Measurements from ENCODE around the gene HFE. TPM values are rescaled to one million over a fixed set of nuclear protein-coding genes. Genes with fewer than 3 reads are reported as not detected.

The HFE gene
- total and polyA plus RNA-seq, 2 of the 13 experiments (the other 11 are each of a cell fraction or from before 2014, with no cell fraction given), result 3.7 to 6.3 TPM

DNA sequence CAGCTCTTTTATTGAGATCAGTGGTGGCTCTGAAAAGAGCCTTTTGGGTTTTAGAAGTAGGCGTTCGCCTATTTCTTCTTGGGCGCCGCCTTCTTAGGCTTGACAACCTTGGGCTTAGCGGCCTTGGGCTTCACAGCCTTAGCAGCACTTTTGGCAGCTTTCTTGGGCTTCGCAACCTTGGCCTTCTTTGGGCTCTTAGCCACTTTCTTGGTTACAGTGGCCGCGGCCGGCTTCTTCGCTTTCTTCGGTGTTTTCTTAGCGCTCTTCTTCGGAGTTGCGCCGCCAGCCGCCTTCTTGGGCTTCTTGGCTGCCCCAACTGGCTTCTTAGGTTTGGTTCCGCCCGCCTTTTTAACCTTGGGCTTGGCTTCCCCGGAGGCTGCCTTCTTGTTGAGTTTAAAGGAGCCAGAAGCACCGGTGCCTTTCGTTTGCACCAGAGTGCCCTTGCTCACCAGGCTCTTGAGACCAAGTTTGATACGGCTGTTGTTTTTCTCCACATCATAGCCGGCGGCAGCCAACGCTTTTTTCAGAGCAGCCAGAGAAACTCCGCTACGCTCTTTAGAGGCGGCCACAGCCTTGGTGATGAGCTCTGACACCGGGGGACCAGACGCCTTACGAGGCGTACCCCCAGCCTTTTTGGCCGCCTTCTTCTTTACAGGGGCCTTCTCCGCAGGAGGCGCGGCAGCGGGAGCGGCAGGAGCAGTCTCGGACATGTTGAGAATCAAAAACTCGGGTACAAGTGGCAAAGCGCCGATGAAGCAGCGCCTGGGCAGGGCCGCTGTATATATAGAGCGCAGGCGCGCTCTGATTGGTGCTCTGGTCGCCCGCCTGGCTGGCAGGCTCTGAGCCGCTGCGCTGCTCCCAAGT lies 31.3 kb upstream of the HFE start (continued):
- TF ChIP-seq, protein P1, sequence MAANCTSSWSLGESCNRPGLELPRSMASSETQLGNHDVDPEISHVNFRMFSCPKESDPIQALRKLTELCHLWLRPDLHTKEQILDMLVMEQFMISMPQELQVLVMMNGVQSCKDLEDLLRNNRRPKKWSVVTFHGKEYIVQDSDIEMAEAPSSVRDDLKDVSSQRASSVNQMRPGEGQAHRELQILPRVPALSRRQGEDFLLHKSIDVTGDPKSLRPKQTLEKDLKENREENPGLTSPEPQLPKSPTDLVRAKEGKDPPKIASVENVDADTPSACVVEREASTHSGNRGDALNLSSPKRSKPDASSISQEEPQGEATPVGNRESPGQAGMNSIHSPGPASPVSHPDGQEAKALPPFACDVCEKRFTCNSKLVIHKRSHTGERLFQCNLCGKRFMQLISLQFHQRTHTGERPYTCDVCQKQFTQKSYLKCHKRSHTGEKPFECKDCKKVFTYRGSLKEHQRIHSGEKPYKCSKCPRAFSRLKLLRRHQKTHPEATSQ (CRISPR knock-in tag; IDR thresholded peaks at IDR 0.05; ENCODE audit: borderline replicate concordance), result peak; percentile 85
- TF ChIP-seq, protein P2, sequence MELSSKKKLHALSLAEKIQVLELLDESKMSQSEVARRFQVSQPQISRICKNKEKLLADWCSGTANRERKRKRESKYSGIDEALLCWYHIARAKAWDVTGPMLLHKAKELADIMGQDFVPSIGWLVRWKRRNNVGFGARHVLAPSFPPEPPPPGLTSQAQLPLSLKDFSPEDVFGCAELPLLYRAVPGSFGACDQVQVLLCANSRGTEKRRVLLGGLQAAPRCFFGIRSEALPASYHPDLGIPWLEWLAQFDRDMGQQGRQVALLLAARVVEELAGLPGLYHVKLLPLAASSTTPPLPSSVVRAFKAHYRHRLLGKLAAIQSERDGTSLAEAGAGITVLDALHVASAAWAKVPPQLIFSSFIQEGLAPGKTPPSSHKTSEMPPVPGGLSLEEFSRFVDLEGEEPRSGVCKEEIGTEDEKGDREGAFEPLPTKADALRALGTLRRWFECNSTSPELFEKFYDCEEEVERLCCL (CRISPR knock-in tag; IDR thresholded peaks at IDR 0.05; ENCODE audit: borderline replicate concordance), result no peak
- TF ChIP-seq UBTF (CRISPR knock-in tag; IDR thresholded peaks at IDR 0.05) (peak; percentile 94), MIXL1 (CRISPR knock-in tag; IDR thresholded peaks at IDR 0.05) (no peak), SRF (IDR thresholded peaks at IDR 0.05; ENCODE audit: low read depth, low read length) (peak; percentile 35; the same call in 1 of the 2 replicates), STAG1 (CRISPR knock-in tag; IDR thresholded peaks at IDR 0.05) (no peak), HOXD1 (CRISPR knock-in tag; IDR thresholded peaks at IDR 0.05) (peak; percentile 86), ZEB1 (IDR thresholded peaks at IDR 0.05; ENCODE audit: insufficient replicate concordance, low read depth) (peak; percentile 95), ZNF446 (CRISPR knock-in tag; IDR thresholded peaks at IDR 0.05) (peak; percentile 68; the same call in 1 of the 2 replicates), ZNF562 (CRISPR knock-in tag; IDR thresholded peaks at IDR 0.05; ENCODE audit: borderline replicate concordance) (peak; percentile 79; the same call in 1 of the 2 replicates), ZNF552 (CRISPR knock-in tag; IDR thresholded peaks at IDR 0.05; ENCODE audit: borderline replicate concordance) (peak; percentile 56; the same call in 1 of the 2 replicates), SALL1 (CRISPR knock-in tag; IDR thresholded peaks at IDR 0.05) (peak; percentile 92), ZNF513 (CRISPR knock-in tag; conservative IDR thresholded peaks at IDR 0.05) (0 out of 2 replicates have a peak, but pooled peaks have one; percentile 23), ELF1 (CRISPR knock-in tag; IDR thresholded peaks at IDR 0.05) (no peak), ZNF614 (CRISPR knock-in tag; IDR thresholded peaks at IDR 0.05; ENCODE audit: borderline replicate concordance) (peak; percentile 53; the same call in 1 of the 2 replicates), ZNF343 (CRISPR knock-in tag; IDR thresholded peaks at IDR 0.05) (0 out of 2 replicates have a peak, but pooled peaks have one; percentile 84), ZNF264 (CRISPR knock-in tag; IDR thresholded peaks at IDR 0.05) (peak; percentile 73; the same call in 1 of the 2 replicates)
- TF ChIP-seq, protein P3, sequence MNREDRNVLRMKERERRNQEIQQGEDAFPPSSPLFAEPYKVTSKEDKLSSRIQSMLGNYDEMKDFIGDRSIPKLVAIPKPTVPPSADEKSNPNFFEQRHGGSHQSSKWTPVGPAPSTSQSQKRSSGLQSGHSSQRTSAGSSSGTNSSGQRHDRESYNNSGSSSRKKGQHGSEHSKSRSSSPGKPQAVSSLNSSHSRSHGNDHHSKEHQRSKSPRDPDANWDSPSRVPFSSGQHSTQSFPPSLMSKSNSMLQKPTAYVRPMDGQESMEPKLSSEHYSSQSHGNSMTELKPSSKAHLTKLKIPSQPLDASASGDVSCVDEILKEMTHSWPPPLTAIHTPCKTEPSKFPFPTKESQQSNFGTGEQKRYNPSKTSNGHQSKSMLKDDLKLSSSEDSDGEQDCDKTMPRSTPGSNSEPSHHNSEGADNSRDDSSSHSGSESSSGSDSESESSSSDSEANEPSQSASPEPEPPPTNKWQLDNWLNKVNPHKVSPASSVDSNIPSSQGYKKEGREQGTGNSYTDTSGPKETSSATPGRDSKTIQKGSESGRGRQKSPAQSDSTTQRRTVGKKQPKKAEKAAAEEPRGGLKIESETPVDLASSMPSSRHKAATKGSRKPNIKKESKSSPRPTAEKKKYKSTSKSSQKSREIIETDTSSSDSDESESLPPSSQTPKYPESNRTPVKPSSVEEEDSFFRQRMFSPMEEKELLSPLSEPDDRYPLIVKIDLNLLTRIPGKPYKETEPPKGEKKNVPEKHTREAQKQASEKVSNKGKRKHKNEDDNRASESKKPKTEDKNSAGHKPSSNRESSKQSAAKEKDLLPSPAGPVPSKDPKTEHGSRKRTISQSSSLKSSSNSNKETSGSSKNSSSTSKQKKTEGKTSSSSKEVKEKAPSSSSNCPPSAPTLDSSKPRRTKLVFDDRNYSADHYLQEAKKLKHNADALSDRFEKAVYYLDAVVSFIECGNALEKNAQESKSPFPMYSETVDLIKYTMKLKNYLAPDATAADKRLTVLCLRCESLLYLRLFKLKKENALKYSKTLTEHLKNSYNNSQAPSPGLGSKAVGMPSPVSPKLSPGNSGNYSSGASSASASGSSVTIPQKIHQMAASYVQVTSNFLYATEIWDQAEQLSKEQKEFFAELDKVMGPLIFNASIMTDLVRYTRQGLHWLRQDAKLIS (CRISPR knock-in tag; IDR thresholded peaks at IDR 0.05), result peak; percentile 100
